RWPE2 (cell line): ENCODE data around the gene SRP9.

Experiments
- ATAC-seq: fragments of 200-7000 bp; cut with Tn5 transposase; 3 replicates; pipeline ENCODE4 v1.9.1; 2021; ENCODE audit warnings: low read depth
- DNase-seq: peaks from one replicate; pipeline ENCODE4 v3.0.0-alpha.2; 2020; ENCODE audit warnings: low spot score
- H3K27ac ChIP-seq: fragments of 450-650 bp; 2 replicates; pipeline ENCODE4 v1.5.1; 2017; ENCODE audit warnings: mild to moderate bottlenecking; ENCODE audit not compliant: poor library complexity, severe bottlenecking
- H3K27me3 ChIP-seq: fragments of 250-450 bp; sonication (Bioruptor Pico); 2 replicates; pipeline ENCODE4 v1.5.1; 2021; ENCODE audit warnings: mild to moderate bottlenecking, moderate library complexity; ENCODE audit not compliant: insufficient read depth, poor library complexity, severe bottlenecking
- H3K36me3 ChIP-seq: fragments of 250-450 bp; sonication (Bioruptor Pico); 2 replicates; pipeline ENCODE4 v1.5.1; 2020; ENCODE audit warnings: low read depth, mild to moderate bottlenecking, moderate library complexity
- H3K4me1 ChIP-seq: fragments of 250-450 bp; sonication (Bioruptor Pico); 2 replicates; pipeline ENCODE4 v1.5.1; 2021; ENCODE audit warnings: mild to moderate bottlenecking, moderate library complexity; ENCODE audit not compliant: insufficient read depth, poor library complexity, severe bottlenecking
- H3K4me3 ChIP-seq: fragments of 250-450 bp; sonication (Bioruptor Pico); 2 replicates; pipeline ENCODE4 v1.5.1; 2021; ENCODE audit warnings: mild to moderate bottlenecking, moderate library complexity; ENCODE audit not compliant: severe bottlenecking
- H3K9me3 ChIP-seq: fragments of 250-450 bp; sonication (Bioruptor Pico); 2 replicates; pipeline ENCODE4 v1.5.1; 2021; ENCODE audit warnings: mild to moderate bottlenecking, moderate library complexity; ENCODE audit not compliant: severe bottlenecking
- TF ChIP-seq, protein P1 (sequence below): fragments of 450-650 bp; IDR thresholded peaks from one replicate; pipeline ENCODE4 v1.5.1; 2017; ENCODE audit warnings: mild to moderate bottlenecking, moderate library complexity; ENCODE audit not compliant: poor library complexity, severe bottlenecking

Gene SRP9

DNA sequence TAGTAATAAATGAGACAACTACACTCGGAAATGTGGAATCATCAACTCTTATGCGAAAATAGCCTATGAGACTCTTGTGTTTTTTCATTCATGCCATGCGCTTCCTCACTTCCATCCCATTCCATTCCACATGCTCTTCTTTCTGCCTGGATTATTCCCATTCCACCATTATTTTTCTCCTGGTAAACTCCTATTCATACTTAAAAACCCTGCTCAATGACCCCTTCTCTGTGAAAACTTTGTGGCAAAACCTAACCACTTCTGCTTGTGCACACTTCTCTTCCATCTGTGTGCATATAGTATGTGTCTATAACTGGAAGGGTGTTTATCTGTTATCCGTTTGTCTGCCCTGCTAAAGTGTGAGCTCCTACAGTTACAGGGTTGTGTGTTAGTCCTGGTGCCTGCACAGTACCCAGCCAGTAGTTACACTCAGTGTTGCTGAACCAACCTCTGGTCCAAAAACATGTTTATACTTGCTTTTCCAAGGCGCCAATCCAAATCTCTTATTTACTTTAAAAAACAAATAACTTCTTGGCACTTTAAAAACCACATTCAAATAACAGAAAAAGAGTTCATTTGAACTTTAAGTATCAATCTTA is 43.0 kb downstream of the SRP9 start:
- H3K4me3 ChIP-seq = no peak overlapping the region
- TF ChIP-seq, protein P1, sequence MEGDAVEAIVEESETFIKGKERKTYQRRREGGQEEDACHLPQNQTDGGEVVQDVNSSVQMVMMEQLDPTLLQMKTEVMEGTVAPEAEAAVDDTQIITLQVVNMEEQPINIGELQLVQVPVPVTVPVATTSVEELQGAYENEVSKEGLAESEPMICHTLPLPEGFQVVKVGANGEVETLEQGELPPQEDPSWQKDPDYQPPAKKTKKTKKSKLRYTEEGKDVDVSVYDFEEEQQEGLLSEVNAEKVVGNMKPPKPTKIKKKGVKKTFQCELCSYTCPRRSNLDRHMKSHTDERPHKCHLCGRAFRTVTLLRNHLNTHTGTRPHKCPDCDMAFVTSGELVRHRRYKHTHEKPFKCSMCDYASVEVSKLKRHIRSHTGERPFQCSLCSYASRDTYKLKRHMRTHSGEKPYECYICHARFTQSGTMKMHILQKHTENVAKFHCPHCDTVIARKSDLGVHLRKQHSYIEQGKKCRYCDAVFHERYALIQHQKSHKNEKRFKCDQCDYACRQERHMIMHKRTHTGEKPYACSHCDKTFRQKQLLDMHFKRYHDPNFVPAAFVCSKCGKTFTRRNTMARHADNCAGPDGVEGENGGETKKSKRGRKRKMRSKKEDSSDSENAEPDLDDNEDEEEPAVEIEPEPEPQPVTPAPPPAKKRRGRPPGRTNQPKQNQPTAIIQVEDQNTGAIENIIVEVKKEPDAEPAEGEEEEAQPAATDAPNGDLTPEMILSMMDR = no peak
- peaks cover 7% of the 10 kb centered on the region for H3K4me1 ChIP-seq

DNA sequence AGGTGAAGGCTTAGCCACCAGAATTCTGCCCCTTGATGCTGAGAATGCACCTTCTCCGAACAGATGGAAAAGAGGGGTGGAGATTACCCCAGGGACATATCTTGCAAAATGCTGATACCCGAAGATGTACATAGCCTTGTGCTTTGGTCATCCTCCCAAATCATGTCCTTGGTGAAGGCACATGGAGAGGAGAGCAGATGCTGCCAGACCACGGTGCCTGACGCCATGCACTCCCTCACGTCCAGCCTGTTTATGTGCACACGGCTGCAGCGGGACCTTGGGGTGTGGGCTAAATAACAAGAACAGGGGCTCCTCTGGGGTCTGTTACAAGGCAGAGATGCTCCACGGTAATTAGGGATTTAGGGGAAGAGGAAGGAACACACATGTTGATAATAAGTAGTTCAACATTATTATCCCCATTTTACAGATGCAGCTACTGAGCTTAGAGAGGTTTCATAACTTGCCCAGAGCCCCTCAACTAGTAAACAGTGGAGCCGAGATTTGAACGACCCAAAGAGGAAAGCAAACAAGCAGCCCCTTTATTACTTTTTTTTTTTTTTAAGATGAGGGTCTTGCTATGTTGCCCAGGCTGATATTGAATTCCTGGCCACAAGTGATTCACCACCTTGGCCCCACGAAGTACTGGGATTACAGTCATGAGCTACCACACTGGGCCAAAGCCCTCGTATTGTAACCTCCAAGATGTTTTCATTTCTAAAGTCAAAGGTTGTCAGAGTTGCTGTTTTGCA is 45.2 kb downstream of the SRP9 start:
- H3K4me1 ChIP-seq = peaks cover under 1% of the 10 kb centered on the region
- DNase-seq (no peak), ATAC-seq (no peak)
- H3K9me3 ChIP-seq = no peaks in the 10 kb centered on the region
- no peaks in the 10 kb centered on the region for H3K27me3 ChIP-seq
- H3K36me3 ChIP-seq = no peaks in the 10 kb centered on the region
- TF ChIP-seq, protein P1 = no peak
- H3K4me3 ChIP-seq = no peak overlapping the region
- H3K27ac ChIP-seq = no peak overlapping the region

More for the DNA sequence above, 43.0 kb downstream of the SRP9 start:
- DNase-seq = no peak
- H3K27ac ChIP-seq = no peak overlapping the region
- no peaks in the 10 kb centered on the region for H3K27me3 ChIP-seq
- no peaks in the 10 kb centered on the region for H3K36me3 ChIP-seq
- no peaks in the 10 kb centered on the region for H3K9me3 ChIP-seq
- ATAC-seq = no peak

GRCh38 chr1:225823811-225824261 is 46.2 kb downstream of the SRP9 start:
- ATAC-seq (no peak), DNase-seq (no peak)
- Histone ChIP-seq H3K36me3 (no peaks in the 10 kb centered on the region), H3K9me3 (no peaks in the 10 kb centered on the region), H3K4me1 (no peaks in the 10 kb centered on the region), H3K27me3 (no peaks in the 10 kb centered on the region), H3K27ac (no peak overlapping the region), H3K4me3 (no peak overlapping the region)
- TF ChIP-seq, protein P1 = no peak

- ATAC-seq = no peak
Measured at GRCh38 chr1:225824533-225824941, 46.9 kb downstream of the SRP9 start.

More at GRCh38 chr1:225824533-225824941, 46.9 kb downstream of the SRP9 start:
- Histone ChIP-seq H3K9me3 (no peaks in the 10 kb centered on the region), H3K27ac (no peak overlapping the region), H3K4me1 (no peaks in the 10 kb centered on the region), H3K4me3 (no peak overlapping the region), H3K36me3 (no peaks in the 10 kb centered on the region), H3K27me3 (no peaks in the 10 kb centered on the region)
- no peak for DNase-seq
- TF ChIP-seq, protein P1 = no peak
